GM19397 (cell line): ENCODE results near the gene BCL11B.

Experiments used
- ATAC-seq: cut with Tn5 transposase; IDR thresholded peaks from one replicate; pipeline ENCODE4 v1.9.1; 2021; ENCODE audit warnings: mild to moderate bottlenecking, moderate library complexity; ENCODE audit not compliant: unreplicated experiment

Gene BCL11B

GRCh38 chr14:99268810-99269707 lies 2.9 kb downstream of the BCL11B start:
- ATAC-seq = no peak

GRCh38 chr14:99267837-99268781 lies 3.9 kb downstream of the BCL11B start:
- no peak for ATAC-seq

GRCh38 chr14:99267381-99267780 lies 4.6 kb downstream of the BCL11B start:
- ATAC-seq = no peak

- peak; percentile 64 for ATAC-seq
Observed at GRCh38 chr14:99266181-99267178, 5.5 kb downstream of the BCL11B start.

GRCh38 chr14:99265571-99265970 lies 6.4 kb downstream of the BCL11B start:
- no peak for ATAC-seq

- ATAC-seq = no peak
Observed at GRCh38 chr14:99264691-99265450, 7.1 kb downstream of the BCL11B start.

- no peak for ATAC-seq
Observed at GRCh38 chr14:99263564-99264330, 8.2 kb downstream of the BCL11B start.

GRCh38 chr14:99262977-99263448 lies 9.0 kb downstream of the BCL11B start:
- ATAC-seq = no peak

- ATAC-seq = no peak
Observed at GRCh38 chr14:99261912-99262787, 9.8 kb downstream of the BCL11B start.

GRCh38 chr14:99260587-99261551 lies 11.1 kb downstream of the BCL11B start:
- no peak for ATAC-seq

- no peak for ATAC-seq
Observed at GRCh38 chr14:99260116-99260515, 11.9 kb downstream of the BCL11B start.

GRCh38 chr14:99258876-99259726 lies 12.9 kb downstream of the BCL11B start:
- no peak for ATAC-seq

- no peak for ATAC-seq
Observed at GRCh38 chr14:99258341-99258861, 13.6 kb downstream of the BCL11B start.

GRCh38 chr14:99257673-99258221 lies 14.2 kb downstream of the BCL11B start:
- ATAC-seq = no peak

- no peak for ATAC-seq
Observed at GRCh38 chr14:99257122-99257672, 14.8 kb downstream of the BCL11B start.
